SK-N-DZ (cell line): ENCODE results near the gene MAP2.
A peak's percentile ranks its signal among the peaks of the same experiment; 100 is the strongest.

Experiments used
- DNase-seq: peaks from one replicate; pipeline ENCODE4 v3.0.0-alpha.2; 2015; ENCODE audit warnings: low spot score

Gene MAP2

GRCh38 chr2:209640358-209640757, 216.5 kb downstream of the MAP2 start:
- DNase-seq = no peak

- no peak for DNase-seq
Observed at GRCh38 chr2:209642146-209642820, 218.4 kb downstream of the MAP2 start.

- DNase-seq = no peak
Observed at GRCh38 chr2:209644842-209645241, 221.0 kb downstream of the MAP2 start.

DNA sequence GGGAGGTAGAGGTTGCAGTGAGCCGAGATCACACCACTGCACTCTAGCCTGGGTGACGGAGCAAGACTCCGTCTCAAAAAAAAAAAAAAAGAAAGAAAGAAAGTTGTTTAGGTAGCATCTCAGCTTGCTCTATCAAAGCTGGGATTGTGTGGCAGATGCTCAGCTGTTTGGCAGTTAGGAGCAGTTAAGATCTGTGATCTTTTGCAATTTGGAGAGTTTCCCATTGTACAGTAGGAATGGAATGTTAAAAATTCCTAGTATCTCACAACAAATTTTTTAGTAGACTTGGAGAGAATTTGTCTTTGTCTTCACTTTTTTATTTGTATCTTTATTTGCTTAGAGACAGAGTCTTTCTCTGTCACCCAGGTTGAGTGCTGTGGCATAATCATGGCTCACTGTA, 224.9 kb downstream of the MAP2 start:
- no peak for DNase-seq

DNA sequence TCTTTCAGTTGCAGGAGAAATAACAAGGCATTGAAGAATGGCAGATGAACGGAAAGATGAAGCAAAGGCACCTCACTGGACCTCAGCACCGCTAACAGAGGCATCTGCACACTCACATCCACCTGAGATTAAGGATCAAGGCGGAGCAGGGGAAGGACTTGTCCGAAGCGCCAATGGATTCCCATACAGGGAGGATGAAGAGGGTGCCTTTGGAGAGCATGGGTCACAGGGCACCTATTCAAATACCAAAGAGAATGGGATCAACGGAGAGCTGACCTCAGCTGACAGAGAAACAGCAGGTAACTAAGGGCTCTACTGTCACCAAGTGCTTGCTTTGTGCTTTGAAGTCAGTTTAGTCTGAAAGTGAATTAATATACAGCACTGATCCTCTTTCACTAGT, 229.3 kb downstream of the MAP2 start:
- DNase-seq = no peak

DNA sequence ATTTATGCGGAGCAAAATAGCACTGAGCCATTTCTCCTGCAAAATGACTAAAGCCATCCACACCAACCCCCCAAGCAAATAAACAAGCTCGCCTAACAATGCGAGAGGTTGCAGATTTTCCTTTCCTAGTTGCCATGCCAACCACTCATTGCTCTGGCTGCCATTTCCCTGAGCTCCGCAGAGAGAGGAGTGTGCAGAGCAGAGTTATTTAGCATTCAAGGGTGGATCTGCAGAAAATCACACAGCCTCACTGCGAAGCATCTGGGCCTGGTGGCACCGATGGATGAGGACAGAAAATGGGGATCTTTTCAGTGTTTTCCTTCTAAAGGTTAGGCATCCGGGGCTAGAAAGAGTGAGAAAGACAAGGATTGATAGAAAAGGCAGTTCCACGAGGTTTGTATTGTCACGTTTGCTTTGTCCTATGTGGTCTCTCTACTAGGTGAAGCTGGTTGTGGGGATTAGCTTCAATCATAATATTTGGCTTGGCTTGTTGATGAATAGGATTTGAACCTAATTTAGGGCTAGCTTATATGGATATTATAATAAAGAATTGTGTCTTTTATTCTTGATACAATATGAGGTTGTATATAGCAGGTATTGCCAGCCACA, 237.5 kb downstream of the MAP2 start:
- peak; percentile 75 for DNase-seq

- peak; percentile 17 for DNase-seq
Observed at GRCh38 chr2:209662021-209662420, 238.2 kb downstream of the MAP2 start.

GRCh38 chr2:209663139-209663538, 239.3 kb downstream of the MAP2 start:
- peak; percentile 96 for DNase-seq

- peak; percentile 14 for DNase-seq
Observed at GRCh38 chr2:209663656-209664055, 239.8 kb downstream of the MAP2 start.

GRCh38 chr2:209666296-209666695, 242.4 kb downstream of the MAP2 start:
- no peak for DNase-seq

GRCh38 chr2:209671020-209671680, 247.3 kb downstream of the MAP2 start:
- no peak for DNase-seq

- DNase-seq = no peak
Observed at GRCh38 chr2:209673811-209674210, 250.0 kb downstream of the MAP2 start.

DNA sequence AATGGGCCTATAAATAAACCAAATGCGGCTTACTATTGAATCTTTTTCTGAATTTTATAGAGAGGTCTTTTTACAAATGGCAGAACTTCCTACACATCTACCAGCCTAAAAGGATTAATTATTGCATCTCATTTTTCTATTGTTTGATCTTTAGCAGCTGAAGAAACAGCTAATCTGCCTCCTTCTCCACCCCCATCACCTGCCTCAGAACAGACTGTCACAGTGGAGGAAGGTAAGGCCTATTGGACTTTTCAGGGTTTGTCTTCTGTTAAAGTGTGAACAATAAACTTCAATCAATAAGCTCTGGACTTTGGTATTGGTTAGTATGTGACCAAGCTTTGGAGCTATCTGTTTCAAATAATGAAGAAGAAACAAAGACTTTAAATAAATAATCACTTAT, 256.7 kb downstream of the MAP2 start:
- no peak for DNase-seq

- no peak for DNase-seq
Observed at GRCh38 chr2:209681201-209681735, 257.4 kb downstream of the MAP2 start.

GRCh38 chr2:209682646-209683045, 258.8 kb downstream of the MAP2 start:
- DNase-seq = no peak

GRCh38 chr2:209685340-209685739, 261.5 kb downstream of the MAP2 start:
- no peak for DNase-seq

GRCh38 chr2:209685963-209686362, 262.1 kb downstream of the MAP2 start:
- no peak for DNase-seq

DNA sequence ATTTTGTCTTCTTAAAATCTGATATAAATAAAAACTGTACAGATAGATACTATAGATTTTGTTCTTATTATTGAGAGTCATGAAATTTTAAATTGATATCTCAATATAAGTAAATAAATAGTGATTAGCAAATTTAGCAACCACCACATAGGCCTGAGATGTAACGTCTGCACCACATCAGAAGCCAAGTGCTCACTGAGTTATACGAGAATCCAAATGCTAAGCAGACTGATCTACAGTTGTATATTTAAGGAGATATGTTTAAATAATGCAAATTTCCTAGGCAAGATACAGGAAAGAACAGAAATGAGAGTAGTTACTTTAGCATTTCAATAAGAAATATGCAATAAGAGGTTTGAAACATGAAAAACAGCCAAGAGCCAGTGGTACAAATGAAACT, 262.6 kb downstream of the MAP2 start:
- no peak for DNase-seq

DNA sequence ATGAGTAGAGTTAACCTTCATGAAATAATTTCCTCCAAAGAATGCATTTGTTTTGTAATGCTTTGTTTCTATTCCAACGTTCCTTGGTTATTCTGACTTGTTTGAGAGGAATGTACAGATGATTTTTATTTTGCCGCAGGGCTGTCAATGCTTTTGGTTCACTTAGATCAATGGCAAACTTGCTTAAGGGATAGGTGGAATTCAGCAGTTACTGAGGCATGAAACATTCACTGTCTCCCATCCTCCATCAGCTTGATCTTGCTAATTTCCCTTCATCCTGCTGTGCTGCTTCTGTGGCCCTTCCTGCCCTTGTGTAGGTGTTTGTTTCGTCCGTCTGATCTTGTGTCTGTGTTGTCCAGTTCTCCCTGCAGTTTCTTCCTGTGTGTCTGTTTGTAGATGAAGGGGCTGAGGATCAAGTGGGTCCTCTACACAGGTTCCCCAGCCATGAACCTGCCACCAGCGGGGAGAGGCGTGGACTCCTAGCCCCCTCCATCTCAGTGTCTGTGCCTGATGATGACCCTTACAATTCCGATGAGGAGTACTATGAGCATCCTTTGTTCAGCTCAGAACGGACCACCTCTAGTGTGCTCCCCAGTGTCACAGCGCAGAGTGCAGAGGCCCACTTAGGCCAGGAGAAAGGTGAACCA, 263.6 kb downstream of the MAP2 start:
- DNase-seq = no peak

GRCh38 chr2:209688385-209688784, 264.5 kb downstream of the MAP2 start:
- DNase-seq = no peak

- DNase-seq = no peak
Observed at GRCh38 chr2:209690029-209690754, 266.3 kb downstream of the MAP2 start.

DNA sequence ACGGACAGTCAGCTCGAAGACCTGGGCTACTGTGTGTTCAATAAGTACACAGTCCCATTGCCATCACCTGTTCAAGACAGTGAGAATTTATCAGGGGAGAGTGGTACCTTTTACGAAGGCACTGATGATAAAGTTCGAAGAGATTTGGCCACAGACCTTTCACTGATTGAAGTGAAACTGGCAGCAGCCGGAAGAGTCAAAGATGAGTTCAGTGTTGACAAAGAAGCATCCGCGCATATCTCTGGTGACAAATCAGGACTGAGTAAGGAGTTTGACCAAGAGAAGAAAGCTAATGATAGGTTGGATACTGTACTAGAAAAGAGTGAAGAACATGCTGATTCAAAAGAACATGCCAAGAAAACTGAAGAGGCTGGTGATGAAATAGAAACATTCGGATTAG, 270.9 kb downstream of the MAP2 start:
- no peak for DNase-seq
